Activated naive CD8-positive, alpha-beta T cell (primary cell): ENCODE data around the gene ATR.
A peak's percentile ranks its signal among the peaks of the same experiment; 100 is the strongest.

Experiments used
- H3K27ac Mint-ChIP-seq: one replicate; pipeline ENCODE4 v1.8.0; 2021; ENCODE audit warnings: mixed read lengths
- H3K27me3 Mint-ChIP-seq: one replicate; pipeline ENCODE4 v1.8.0; 2021; ENCODE audit warnings: mixed read lengths
- H3K36me3 Mint-ChIP-seq: one replicate; pipeline ENCODE4 v1.8.0; 2021; ENCODE audit warnings: mixed read lengths
- H3K4me1 Mint-ChIP-seq: one replicate; pipeline ENCODE4 v1.8.0; 2021; ENCODE audit warnings: low read depth, mixed read lengths
- H3K4me3 Mint-ChIP-seq: one replicate; pipeline ENCODE4 v1.8.0; 2021; ENCODE audit warnings: mild to moderate bottlenecking, mixed read lengths
- H3K9me3 Mint-ChIP-seq: one replicate; pipeline ENCODE4 v1.8.0; 2021; ENCODE audit warnings: low read depth, mixed read lengths

The ATR gene

GRCh38 chr3:142507241-142507640 is 71.3 kb downstream of the ATR start:
- no peaks in the 10 kb centered on the region for H3K9me3 Mint-ChIP-seq
- H3K4me1 Mint-ChIP-seq = peaks cover 16% of the 10 kb centered on the region
- no peak overlapping the region for H3K4me3 Mint-ChIP-seq
- peak overlapping the region; percentile 62 for H3K27ac Mint-ChIP-seq
- peaks cover 32% of the 10 kb centered on the region for H3K36me3 Mint-ChIP-seq
- H3K27me3 Mint-ChIP-seq = no peaks in the 10 kb centered on the region

GRCh38 chr3:142502187-142502985 is 76.1 kb downstream of the ATR start:
- Mint-ChIP-seq H3K27ac (no peak overlapping the region), H3K4me1 (peaks cover 28% of the 10 kb centered on the region), H3K4me3 (no peak overlapping the region), H3K9me3 (no peaks in the 10 kb centered on the region), H3K36me3 (peaks cover 31% of the 10 kb centered on the region), H3K27me3 (no peaks in the 10 kb centered on the region)

DNA sequence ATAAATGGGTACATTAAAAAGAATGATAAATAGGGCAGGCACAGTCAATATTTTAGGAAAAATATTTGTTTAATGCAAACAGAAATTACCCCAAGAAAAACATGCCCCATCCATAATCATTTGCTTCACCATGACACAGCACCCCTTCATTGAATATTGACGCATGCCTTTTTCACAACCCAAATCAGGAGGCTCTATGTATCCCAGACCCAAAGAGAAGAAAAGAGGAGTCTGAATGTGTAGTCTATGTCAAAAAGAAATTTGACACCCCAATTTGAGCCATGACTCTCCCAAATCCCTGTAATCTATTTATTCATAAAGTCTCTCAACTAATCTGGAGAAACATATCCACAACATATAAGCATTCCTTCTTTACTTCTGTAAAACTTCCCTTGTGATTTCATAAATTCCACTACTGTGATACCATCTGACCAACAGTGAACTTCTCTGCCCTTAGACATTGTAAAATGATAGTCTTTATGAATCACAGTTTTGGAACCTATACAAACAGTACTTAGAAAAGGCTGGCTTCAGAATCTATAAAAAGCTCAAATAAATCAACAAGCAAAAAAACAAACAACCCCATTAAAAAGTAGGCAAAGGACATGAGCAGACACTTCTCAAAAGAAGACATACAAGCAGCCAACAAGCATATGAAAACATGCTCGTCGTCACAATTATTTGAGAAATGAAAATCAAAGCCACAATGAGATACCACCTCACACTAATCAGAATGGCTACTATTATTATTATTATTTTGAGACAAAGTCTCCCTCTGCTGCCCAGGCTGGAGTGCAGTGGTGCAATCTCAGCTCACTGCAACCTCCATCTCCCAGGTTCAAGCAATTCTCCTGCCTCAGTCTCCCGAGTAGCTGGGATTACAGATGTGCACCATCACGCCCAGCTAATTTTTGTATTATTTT is 77.3 kb downstream of the ATR start:
- H3K36me3 Mint-ChIP-seq = peaks cover 30% of the 10 kb centered on the region

GRCh38 chr3:142500211-142500610 is 78.3 kb downstream of the ATR start:
- H3K4me1 Mint-ChIP-seq = peaks cover 24% of the 10 kb centered on the region
- H3K9me3 Mint-ChIP-seq = no peaks in the 10 kb centered on the region
- no peaks in the 10 kb centered on the region for H3K27me3 Mint-ChIP-seq
- no peak overlapping the region for H3K27ac Mint-ChIP-seq
- no peak overlapping the region for H3K4me3 Mint-ChIP-seq
- H3K36me3 Mint-ChIP-seq = peaks cover 28% of the 10 kb centered on the region

More for the DNA sequence above, 77.3 kb downstream of the ATR start:
- peaks cover 23% of the 10 kb centered on the region for H3K4me1 Mint-ChIP-seq
- H3K9me3 Mint-ChIP-seq = no peaks in the 10 kb centered on the region
- peak overlapping the region; percentile 35 for H3K27ac Mint-ChIP-seq
- no peak overlapping the region for H3K4me3 Mint-ChIP-seq
- no peaks in the 10 kb centered on the region for H3K27me3 Mint-ChIP-seq

DNA sequence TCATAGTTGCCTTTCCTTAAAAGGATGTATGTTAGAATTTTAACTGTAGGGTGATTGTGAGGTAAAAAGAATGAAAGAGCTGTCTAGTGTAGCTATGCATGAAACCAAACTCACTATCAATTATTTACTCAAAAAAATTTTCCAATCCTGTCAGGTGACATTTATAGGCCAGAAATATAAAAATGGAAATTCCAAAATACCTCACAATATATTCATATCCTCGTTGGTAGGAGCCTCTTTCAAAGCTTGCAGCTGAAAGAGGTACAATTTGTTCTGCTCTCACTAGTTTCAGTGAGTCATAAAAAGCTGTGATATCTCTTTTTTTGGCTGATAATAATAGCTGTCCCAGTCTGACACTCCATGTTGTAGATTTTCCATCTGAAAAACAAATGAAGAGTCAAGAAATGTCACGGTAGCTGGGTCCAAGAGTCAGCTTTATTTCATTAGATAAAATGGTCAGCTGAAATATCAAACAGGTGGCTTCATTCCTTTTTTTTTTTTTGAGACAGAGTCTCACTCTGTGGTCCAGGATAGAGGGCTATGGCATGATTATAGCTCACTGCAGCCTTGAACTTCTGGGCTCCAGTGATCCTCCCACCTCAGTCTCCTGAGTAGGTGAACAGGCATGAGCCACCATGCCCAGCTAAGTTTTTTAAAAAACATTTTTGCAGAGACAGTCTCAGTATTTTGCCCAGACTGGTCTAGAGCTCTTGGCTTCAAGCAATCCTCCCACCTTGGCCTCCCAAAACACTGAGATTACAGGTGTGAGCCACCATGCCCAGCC is 79.9 kb downstream of the ATR start:
- Mint-ChIP-seq H3K27me3 (no peaks in the 10 kb centered on the region), H3K9me3 (no peaks in the 10 kb centered on the region), H3K4me3 (peak overlapping the region; percentile 44), H3K4me1 (peaks cover 24% of the 10 kb centered on the region), H3K36me3 (peaks cover 33% of the 10 kb centered on the region), H3K27ac (peak overlapping the region; percentile 88)

- Mint-ChIP-seq H3K4me1 (peaks cover 24% of the 10 kb centered on the region), H3K4me3 (peak overlapping the region; percentile 44), H3K27ac (peak overlapping the region; percentile 88), H3K27me3 (no peaks in the 10 kb centered on the region), H3K36me3 (peaks cover 33% of the 10 kb centered on the region), H3K9me3 (no peaks in the 10 kb centered on the region)
These were observed 80.8 kb downstream of the ATR start for GRCh38 chr3:142497729-142498128.

DNA sequence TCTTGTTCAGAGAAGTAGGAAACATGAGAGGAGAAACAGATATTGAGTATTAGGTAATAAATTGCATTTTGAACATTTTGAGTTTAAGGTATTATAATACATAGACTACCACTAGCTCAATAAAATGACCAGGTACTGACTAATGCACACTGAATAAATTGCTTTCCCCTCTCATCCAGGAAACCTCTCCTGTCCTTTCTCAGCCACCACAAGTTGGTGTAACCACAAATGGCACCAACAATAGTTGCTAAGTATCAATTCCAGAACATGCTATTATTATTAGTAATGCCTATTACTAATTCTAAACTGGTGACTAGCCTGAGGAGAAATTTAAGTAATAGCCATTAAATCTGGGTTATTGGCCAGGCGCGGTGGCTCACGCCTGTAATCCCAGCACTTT is 83.4 kb downstream of the ATR start:
- H3K4me1 Mint-ChIP-seq = peaks cover 16% of the 10 kb centered on the region
- H3K9me3 Mint-ChIP-seq = no peaks in the 10 kb centered on the region
- H3K27ac Mint-ChIP-seq = no peak overlapping the region
- peaks cover 40% of the 10 kb centered on the region for H3K36me3 Mint-ChIP-seq
- no peaks in the 10 kb centered on the region for H3K27me3 Mint-ChIP-seq
- H3K4me3 Mint-ChIP-seq = no peak overlapping the region

GRCh38 chr3:142492184-142492583 is 86.3 kb downstream of the ATR start:
- H3K27me3 Mint-ChIP-seq = no peaks in the 10 kb centered on the region
- no peaks in the 10 kb centered on the region for H3K9me3 Mint-ChIP-seq
- no peak overlapping the region for H3K27ac Mint-ChIP-seq
- no peak overlapping the region for H3K4me3 Mint-ChIP-seq
- H3K36me3 Mint-ChIP-seq = peaks cover 58% of the 10 kb centered on the region
- peaks cover 1% of the 10 kb centered on the region for H3K4me1 Mint-ChIP-seq

GRCh38 chr3:142489572-142490323 is 88.8 kb downstream of the ATR start:
- no peaks in the 10 kb centered on the region for H3K4me1 Mint-ChIP-seq
- H3K27ac Mint-ChIP-seq = no peak overlapping the region
- no peaks in the 10 kb centered on the region for H3K27me3 Mint-ChIP-seq
- no peak overlapping the region for H3K4me3 Mint-ChIP-seq
- H3K9me3 Mint-ChIP-seq = no peaks in the 10 kb centered on the region
- peaks cover 57% of the 10 kb centered on the region for H3K36me3 Mint-ChIP-seq

DNA sequence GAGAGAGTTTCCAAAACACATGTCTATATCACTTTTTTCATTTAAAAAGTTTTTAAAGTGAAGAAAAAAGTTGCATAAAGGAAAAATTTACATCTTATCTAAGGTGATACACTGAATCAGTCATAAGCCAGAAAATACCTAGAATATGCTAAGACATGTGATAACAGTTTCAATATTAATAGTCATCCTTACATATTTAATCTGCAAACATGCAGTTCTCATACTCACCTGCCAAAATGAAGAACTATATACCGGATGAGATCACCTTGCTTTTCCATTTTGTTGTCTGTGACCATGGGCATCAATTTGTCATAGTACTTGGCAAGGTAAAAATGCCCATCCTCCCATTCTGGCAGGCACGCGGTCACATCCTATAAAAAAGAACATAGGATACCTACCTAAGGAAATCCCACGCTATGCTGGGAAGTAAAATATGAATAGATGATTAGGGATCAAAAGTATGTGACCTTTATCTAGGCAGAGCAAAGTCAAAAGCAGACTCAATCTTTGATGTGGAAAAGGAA is 93.6 kb downstream of the ATR start:
- H3K36me3 Mint-ChIP-seq = peaks cover 47% of the 10 kb centered on the region
- H3K27me3 Mint-ChIP-seq = no peaks in the 10 kb centered on the region
- no peak overlapping the region for H3K27ac Mint-ChIP-seq
- no peak overlapping the region for H3K4me3 Mint-ChIP-seq
- no peaks in the 10 kb centered on the region for H3K9me3 Mint-ChIP-seq
- no peaks in the 10 kb centered on the region for H3K4me1 Mint-ChIP-seq

DNA sequence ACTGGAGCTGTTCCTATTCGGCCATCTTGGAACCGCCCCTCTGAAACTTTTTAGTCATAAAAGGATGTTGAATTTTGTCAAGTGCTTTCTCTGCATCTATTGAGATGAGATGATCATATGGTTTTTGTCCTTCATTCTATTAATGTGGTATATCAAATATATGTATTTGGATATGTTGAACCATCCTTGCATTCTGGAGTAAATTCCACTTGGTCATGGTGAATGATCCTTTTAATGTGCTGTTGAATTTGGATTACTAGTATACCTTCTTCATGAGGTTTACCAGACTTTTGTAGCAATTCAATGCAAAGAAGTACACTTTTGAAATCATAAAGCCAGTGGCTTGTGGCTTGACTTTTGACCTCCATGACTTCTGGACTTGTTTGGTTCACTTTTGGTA is 97.3 kb downstream of the ATR start:
- Mint-ChIP-seq H3K27me3 (no peaks in the 10 kb centered on the region), H3K4me3 (no peak overlapping the region), H3K9me3 (no peaks in the 10 kb centered on the region), H3K27ac (no peak overlapping the region), H3K4me1 (no peaks in the 10 kb centered on the region), H3K36me3 (peaks cover 31% of the 10 kb centered on the region)

DNA sequence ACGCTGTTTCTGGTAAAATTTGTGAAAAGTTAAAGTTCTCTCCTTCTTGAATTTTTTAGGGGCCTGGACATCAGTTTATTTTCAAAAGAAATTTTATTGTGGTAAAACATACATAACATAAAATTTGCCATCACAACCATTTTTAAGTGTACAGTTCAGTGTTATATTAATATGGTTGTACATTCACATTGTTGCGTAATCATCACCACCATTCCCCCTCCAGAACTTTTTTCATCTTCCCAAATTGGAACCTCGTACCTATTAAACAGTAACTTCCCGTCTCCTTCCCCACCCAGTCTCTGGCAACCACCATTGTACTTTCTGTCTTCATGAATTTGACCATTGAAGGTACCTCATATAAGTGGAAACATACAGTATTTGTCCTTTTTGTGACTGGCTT is 107.7 kb downstream of the ATR start:
- no peaks in the 10 kb centered on the region for H3K9me3 Mint-ChIP-seq
- H3K4me1 Mint-ChIP-seq = no peaks in the 10 kb centered on the region
- no peaks in the 10 kb centered on the region for H3K27me3 Mint-ChIP-seq
- H3K4me3 Mint-ChIP-seq = no peak overlapping the region
- peaks cover 7% of the 10 kb centered on the region for H3K36me3 Mint-ChIP-seq
- H3K27ac Mint-ChIP-seq = no peak overlapping the region

DNA sequence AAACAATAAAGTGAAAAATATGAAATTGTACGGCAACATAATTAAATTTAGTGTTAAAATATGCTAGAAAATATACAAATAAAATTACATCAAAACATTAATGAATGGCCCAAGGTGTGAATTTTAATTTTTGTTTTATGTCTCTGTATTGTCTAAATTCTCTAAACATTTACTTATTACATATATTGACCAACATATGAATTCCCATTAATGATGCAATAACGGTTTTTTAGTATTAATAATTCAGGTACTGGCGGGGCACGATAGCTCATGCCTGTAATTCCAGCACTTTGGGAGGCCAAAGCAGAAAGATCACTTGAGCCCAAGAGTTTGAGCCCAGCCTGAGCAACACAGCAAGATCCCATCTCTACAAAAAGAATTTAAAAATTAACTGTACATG is 110.1 kb downstream of the ATR start:
- Mint-ChIP-seq H3K27ac (no peak overlapping the region), H3K9me3 (no peaks in the 10 kb centered on the region), H3K4me3 (no peak overlapping the region), H3K4me1 (no peaks in the 10 kb centered on the region), H3K36me3 (peaks cover 3% of the 10 kb centered on the region), H3K27me3 (no peaks in the 10 kb centered on the region)

DNA sequence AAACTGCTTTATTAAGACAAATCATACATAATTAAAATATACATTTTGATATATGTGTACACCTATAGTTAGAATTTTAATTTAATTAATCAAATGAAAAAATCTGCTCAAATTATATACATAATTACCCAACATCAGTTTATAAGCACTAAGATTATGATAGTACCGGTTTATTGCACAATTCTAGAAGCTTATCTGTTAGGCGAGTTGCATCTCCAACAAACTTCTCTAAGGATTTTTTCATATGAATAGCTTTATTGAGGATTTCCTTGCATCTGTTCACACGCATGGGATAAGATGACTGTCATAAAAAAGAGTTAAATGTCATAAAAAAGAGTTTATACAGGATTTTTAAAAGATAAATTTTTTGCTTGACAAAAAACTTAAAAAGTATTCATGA is 110.8 kb downstream of the ATR start:
- Mint-ChIP-seq H3K4me1 (no peaks in the 10 kb centered on the region), H3K4me3 (no peak overlapping the region), H3K36me3 (peaks cover 3% of the 10 kb centered on the region), H3K27me3 (no peaks in the 10 kb centered on the region), H3K9me3 (no peaks in the 10 kb centered on the region), H3K27ac (no peak overlapping the region)
